SK-N-SH (cell line): ENCODE measurements around the gene TGFBR3.

ENCODE experiments used
- EP300 ChIP-seq, 2 experiments: IDR thresholded peaks; 2 replicates each; pipeline versions ENCODE4 v1.4.0 to v1.6.1; 2012; ENCODE audit warnings: borderline replicate concordance in 1 of 2, low read depth in 1 of 2, low read length in 1 of 2
- GABPA ChIP-seq: IDR thresholded peaks from 2 replicates; pipeline ENCODE4 v1.4.0; 2012; ENCODE audit warnings: low read depth, mild to moderate bottlenecking
- JUND ChIP-seq: IDR thresholded peaks from 2 replicates; pipeline ENCODE4 v1.4.0; 2012
- NFIC ChIP-seq: IDR thresholded peaks from 2 replicates; pipeline ENCODE4 v1.4.0; 2012; ENCODE audit warnings: borderline replicate concordance
- POLR2AphosphoS5 ChIP-seq: IDR thresholded peaks from 2 replicates; pipeline ENCODE4 v1.6.1; 2012; ENCODE audit warnings: low read depth, low read length
- RAD21 ChIP-seq: IDR thresholded peaks from 2 replicates; pipeline ENCODE4 v1.6.1; 2012; ENCODE audit warnings: mild to moderate bottlenecking, low read length
- SMC3 ChIP-seq: IDR thresholded peaks from 2 replicates; pipeline ENCODE4 v1.6.1; 2012; ENCODE audit warnings: low read depth, low read length, improper control_type of control experiment
- TAF1 ChIP-seq: IDR thresholded peaks from 2 replicates; pipeline ENCODE4 v1.6.1; 2012; ENCODE audit warnings: low read depth, mild to moderate bottlenecking, low read length, moderate library complexity, borderline replicate concordance
- TCF12 ChIP-seq: IDR thresholded peaks from 2 replicates; pipeline ENCODE4 v1.4.0; 2012
- TEAD4 ChIP-seq: IDR thresholded peaks from 2 replicates; pipeline ENCODE4 v1.4.0; 2012; ENCODE audit warnings: mild to moderate bottlenecking, borderline replicate concordance; ENCODE audit not compliant: insufficient read depth
- ZBTB33 ChIP-seq: IDR thresholded peaks from 2 replicates; pipeline ENCODE4 v1.4.0; 2012; ENCODE audit warnings: low read depth, borderline replicate concordance
- TF ChIP-seq, protein P1 (sequence below): IDR thresholded peaks from 2 replicates; pipeline ENCODE4 v1.4.0; 2012; ENCODE audit warnings: low read depth
- TF ChIP-seq, protein P2 (sequence below): fragments of 150-350 bp; IDR thresholded peaks from 2 replicates; pipeline ENCODE4 v1.6.1; 2017; ENCODE audit warnings: antibody characterized with exemption, low read length, low read depth, borderline replicate concordance
- TF ChIP-seq, protein P3 (sequence below): fragments of 200-600 bp; sonication (generic); IDR thresholded peaks from 2 replicates; pipeline ENCODE4 v1.6.1; 2017; ENCODE audit warnings: antibody characterized with exemption, mild to moderate bottlenecking, moderate library complexity

- TF ChIP-seq ZBTB33 (no peak), SMC3 (no peak), JUND (no peak), TCF12 (no peak), EP300 (IDR thresholded peaks at IDR 0.05; ENCODE audit: borderline replicate concordance in 1 of 2, low read depth in 1 of 2, low read length in 1 of 2) (no peak), NFIC (no peak), GABPA (no peak), RAD21 (no peak), TEAD4 (no peak), TAF1 (no peak), POLR2AphosphoS5 (no peak)
- TF ChIP-seq, protein P1, sequence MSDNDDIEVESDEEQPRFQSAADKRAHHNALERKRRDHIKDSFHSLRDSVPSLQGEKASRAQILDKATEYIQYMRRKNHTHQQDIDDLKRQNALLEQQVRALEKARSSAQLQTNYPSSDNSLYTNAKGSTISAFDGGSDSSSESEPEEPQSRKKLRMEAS: no peak
- TF ChIP-seq, protein P2, sequence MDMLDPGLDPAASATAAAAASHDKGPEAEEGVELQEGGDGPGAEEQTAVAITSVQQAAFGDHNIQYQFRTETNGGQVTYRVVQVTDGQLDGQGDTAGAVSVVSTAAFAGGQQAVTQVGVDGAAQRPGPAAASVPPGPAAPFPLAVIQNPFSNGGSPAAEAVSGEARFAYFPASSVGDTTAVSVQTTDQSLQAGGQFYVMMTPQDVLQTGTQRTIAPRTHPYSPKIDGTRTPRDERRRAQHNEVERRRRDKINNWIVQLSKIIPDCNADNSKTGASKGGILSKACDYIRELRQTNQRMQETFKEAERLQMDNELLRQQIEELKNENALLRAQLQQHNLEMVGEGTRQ: no peak
- TF ChIP-seq, protein P3, sequence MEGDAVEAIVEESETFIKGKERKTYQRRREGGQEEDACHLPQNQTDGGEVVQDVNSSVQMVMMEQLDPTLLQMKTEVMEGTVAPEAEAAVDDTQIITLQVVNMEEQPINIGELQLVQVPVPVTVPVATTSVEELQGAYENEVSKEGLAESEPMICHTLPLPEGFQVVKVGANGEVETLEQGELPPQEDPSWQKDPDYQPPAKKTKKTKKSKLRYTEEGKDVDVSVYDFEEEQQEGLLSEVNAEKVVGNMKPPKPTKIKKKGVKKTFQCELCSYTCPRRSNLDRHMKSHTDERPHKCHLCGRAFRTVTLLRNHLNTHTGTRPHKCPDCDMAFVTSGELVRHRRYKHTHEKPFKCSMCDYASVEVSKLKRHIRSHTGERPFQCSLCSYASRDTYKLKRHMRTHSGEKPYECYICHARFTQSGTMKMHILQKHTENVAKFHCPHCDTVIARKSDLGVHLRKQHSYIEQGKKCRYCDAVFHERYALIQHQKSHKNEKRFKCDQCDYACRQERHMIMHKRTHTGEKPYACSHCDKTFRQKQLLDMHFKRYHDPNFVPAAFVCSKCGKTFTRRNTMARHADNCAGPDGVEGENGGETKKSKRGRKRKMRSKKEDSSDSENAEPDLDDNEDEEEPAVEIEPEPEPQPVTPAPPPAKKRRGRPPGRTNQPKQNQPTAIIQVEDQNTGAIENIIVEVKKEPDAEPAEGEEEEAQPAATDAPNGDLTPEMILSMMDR: no peak
Observed at GRCh38 chr1:91765880-91766443, 120.0 kb downstream of the TGFBR3 start.
